Measurements from ENCODE around the gene SNX25. TPM values are rescaled to one million over a fixed set of nuclear protein-coding genes. Genes with fewer than 3 reads are reported as not detected.

Gene SNX25
- total and polyA plus RNA-seq, 2 of the 13 experiments (the other 11 are each of a cell fraction or from before 2014, with no cell fraction given), result 23.4 to 23.5 TPM

GRCh38 chr4:185218312-185218711, 8.9 kb downstream of the SNX25 start (continued):
- TF ChIP-seq, protein P1, sequence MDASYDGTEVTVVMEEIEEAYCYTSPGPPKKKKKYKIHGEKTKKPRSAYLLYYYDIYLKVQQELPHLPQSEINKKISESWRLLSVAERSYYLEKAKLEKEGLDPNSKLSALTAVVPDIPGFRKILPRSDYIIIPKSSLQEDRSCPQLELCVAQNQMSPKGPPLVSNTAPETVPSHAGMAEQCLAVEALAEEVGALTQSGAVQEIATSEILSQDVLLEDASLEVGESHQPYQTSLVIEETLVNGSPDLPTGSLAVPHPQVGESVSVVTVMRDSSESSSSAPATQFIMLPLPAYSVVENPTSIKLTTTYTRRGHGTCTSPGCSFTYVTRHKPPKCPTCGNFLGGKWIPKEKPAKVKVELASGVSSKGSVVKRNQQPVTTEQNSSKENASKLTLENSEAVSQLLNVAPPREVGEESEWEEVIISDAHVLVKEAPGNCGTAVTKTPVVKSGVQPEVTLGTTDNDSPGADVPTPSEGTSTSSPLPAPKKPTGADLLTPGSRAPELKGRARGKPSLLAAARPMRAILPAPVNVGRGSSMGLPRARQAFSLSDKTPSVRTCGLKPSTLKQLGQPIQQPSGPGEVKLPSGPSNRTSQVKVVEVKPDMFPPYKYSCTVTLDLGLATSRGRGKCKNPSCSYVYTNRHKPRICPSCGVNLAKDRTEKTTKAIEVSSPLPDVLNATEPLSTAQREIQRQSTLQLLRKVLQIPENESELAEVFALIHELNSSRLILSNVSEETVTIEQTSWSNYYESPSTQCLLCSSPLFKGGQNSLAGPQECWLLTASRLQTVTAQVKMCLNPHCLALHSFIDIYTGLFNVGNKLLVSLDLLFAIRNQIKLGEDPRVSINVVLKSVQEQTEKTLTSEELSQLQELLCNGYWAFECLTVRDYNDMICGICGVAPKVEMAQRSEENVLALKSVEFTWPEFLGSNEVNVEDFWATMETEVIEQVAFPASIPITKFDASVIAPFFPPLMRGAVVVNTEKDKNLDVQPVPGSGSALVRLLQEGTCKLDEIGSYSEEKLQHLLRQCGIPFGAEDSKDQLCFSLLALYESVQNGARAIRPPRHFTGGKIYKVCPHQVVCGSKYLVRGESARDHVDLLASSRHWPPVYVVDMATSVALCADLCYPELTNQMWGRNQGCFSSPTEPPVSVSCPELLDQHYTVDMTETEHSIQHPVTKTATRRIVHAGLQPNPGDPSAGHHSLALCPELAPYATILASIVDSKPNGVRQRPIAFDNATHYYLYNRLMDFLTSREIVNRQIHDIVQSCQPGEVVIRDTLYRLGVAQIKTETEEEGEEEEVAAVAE (CRISPR knock-in tag; IDR thresholded peaks at IDR 0.05; ENCODE audit: borderline replicate concordance), result no peak

- WGBS (ENCODE audit: low lambda C conversion rate), result 94% methylated on average over 3 of the region's 3 CpGs
- ChIA-PET CTCF (ENCODE audit: low intra/inter-chr PET ratio, low total read pairs) (no interaction called here), POLR2A (interaction anchor here (1.0 kb wide), 1 partner anchor 21 kb away, joined by 4 read pairs; no protein-coding TSS in a partner anchor)
- peaks cover 0 to 2% of the 10 kb centered on the region in 2 experiments; a peak in 1 of 5 replicates for H3K36me3 ChIP-seq (replicated peaks in 1 of 2; ENCODE audit: control insufficient read depth in 1 of 2, insufficient read depth in 2 of 2, low read length in 2 of 2)
- TF ChIP-seq SIN3A (IDR thresholded peaks at IDR 0.05; ENCODE audit: borderline replicate concordance, low read depth, low read length) (no peak), MIXL1 (CRISPR knock-in tag; IDR thresholded peaks at IDR 0.05) (no peak), AFF4 (CRISPR knock-in tag; IDR thresholded peaks at IDR 0.05) (no peak), ZNF792 (CRISPR knock-in tag; IDR thresholded peaks at IDR 0.05) (no peak), HOXA3 (CRISPR knock-in tag; IDR thresholded peaks at IDR 0.05) (no peak), KLF16 (CRISPR knock-in tag; IDR thresholded peaks at IDR 0.05) (no peak)
- TF ChIP-seq, protein P2, sequence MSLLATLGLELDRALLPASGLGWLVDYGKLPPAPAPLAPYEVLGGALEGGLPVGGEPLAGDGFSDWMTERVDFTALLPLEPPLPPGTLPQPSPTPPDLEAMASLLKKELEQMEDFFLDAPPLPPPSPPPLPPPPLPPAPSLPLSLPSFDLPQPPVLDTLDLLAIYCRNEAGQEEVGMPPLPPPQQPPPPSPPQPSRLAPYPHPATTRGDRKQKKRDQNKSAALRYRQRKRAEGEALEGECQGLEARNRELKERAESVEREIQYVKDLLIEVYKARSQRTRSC (CRISPR knock-in tag; IDR thresholded peaks at IDR 0.05; ENCODE audit: low read depth), result no peak
- in situ Hi-C loops (cut with HindIII; ENCODE audit: extremely low pct_ligation_motif_present, low pct_unique_long_range_greater_than_20kb), result no loop called here
- no peak overlapping the region for H2AFZ ChIP-seq (ENCODE audit: low read length)
- BruUV-seq (replicated peaks), result no TSS peak
- H3K9ac ChIP-seq (ENCODE audit: insufficient read depth, low read depth, low read length), result no peak overlapping the region
- FAIRE-seq (no peak), ATAC-seq (no peak), DNase-seq (ENCODE audit: low spot score) (no peak)
- H4K20me1 ChIP-seq (ENCODE audit: insufficient read depth, low read length), result peaks cover 19% of the 10 kb centered on the region; the same call in 1 of the 2 replicates
- no peak overlapping the region for H3K4me3 ChIP-seq (replicated peaks in 1 of 3; ENCODE audit: insufficient read depth in 1 of 3, low read depth in 2 of 3, low read length in 3 of 3)
- no peak overlapping the region for H3K4me2 ChIP-seq (ENCODE audit: low read depth, low read length)
- H3K4me1 ChIP-seq (ENCODE audit: insufficient read depth, low read length), result peaks cover 30% of the 10 kb centered on the region
- H3K27ac ChIP-seq (ENCODE audit: extremely low read length, insufficient read depth, low read length), result no peak overlapping the region
- no peaks in the 10 kb centered on the region for H3K9me3 ChIP-seq (ENCODE audit: low read length)
- intact Hi-C loops (cut with micrococcal nuclease; ENCODE audit: unreplicated experiment), result no loop called here
- H3K27me3 ChIP-seq (ENCODE audit: control insufficient read depth in 1 of 2, insufficient read depth in 2 of 2, low read length in 2 of 2), result no peaks in the 10 kb centered on the region
- H3K79me2 ChIP-seq (ENCODE audit: insufficient read depth, low read length), result peaks cover 63% of the 10 kb centered on the region
These were observed 10.3 kb downstream of the SNX25 start for GRCh38 chr4:185219551-185220344.
